ENCODE results near the gene ARMC3. TPM values are rescaled to one million over a fixed set of nuclear protein-coding genes. Genes with fewer than 3 reads are reported as not detected.

Gene ARMC3
- total RNA-seq, 3 donors from 2014 or later = not detected

- intact Hi-C loops (cut with DNase I, micrococcal nuclease) = no loop called here
- Histone ChIP-seq H3K4me1 (ENCODE audit: low read depth) (no peaks in the 10 kb centered on the region), H3K4me3 (no peak overlapping the region), H3K9me3 (no peaks in the 10 kb centered on the region), H3K36me3 (ENCODE audit: low read depth) (no peaks in the 10 kb centered on the region)
- no peak for TF ChIP-seq CTCF (IDR thresholded peaks at IDR 0.05)
- DNase-seq = no peak
- ATAC-seq = no peak
These were observed 30.5 kb downstream of the ARMC3 start for GRCh38 chr10:22958338-22958737.

GRCh38 chr10:22959292-22959691, 31.4 kb downstream of the ARMC3 start:
- intact Hi-C loops (cut with DNase I, micrococcal nuclease) = no loop called here
- H3K9me3 ChIP-seq = no peaks in the 10 kb centered on the region
- ATAC-seq (no peak), DNase-seq (no peak)
- no peaks in the 10 kb centered on the region for H3K4me1 ChIP-seq (ENCODE audit: low read depth)
- H3K36me3 ChIP-seq (ENCODE audit: low read depth) = no peaks in the 10 kb centered on the region
- no peak overlapping the region for H3K4me3 ChIP-seq
- no peak for TF ChIP-seq CTCF (IDR thresholded peaks at IDR 0.05)

- no peaks in the 10 kb centered on the region for H3K36me3 ChIP-seq (ENCODE audit: low read depth)
- no peaks in the 10 kb centered on the region for H3K4me1 ChIP-seq (ENCODE audit: low read depth)
- ATAC-seq = no peak
- no peaks in the 10 kb centered on the region for H3K9me3 ChIP-seq
- TF ChIP-seq CTCF (IDR thresholded peaks at IDR 0.05) = no peak
- no peak overlapping the region for H3K4me3 ChIP-seq
- intact Hi-C loops (cut with DNase I, micrococcal nuclease) = no loop called here
- DNase-seq = no peak
These were observed 32.1 kb downstream of the ARMC3 start for GRCh38 chr10:22959950-22960349.

GRCh38 chr10:22962817-22963216, 35.0 kb downstream of the ARMC3 start:
- Histone ChIP-seq H3K36me3 (ENCODE audit: low read depth) (no peaks in the 10 kb centered on the region), H3K4me1 (ENCODE audit: low read depth) (no peaks in the 10 kb centered on the region), H3K9me3 (no peaks in the 10 kb centered on the region), H3K4me3 (no peak overlapping the region)
- no peak for ATAC-seq
- no peak for TF ChIP-seq CTCF (IDR thresholded peaks at IDR 0.05)
- intact Hi-C loops (cut with DNase I, micrococcal nuclease) = no loop called here
- no peak for DNase-seq

GRCh38 chr10:22969704-22970103, 41.9 kb downstream of the ARMC3 start:
- ATAC-seq = no peak
- H3K4me1 ChIP-seq (ENCODE audit: low read depth) = no peaks in the 10 kb centered on the region
- DNase-seq = no peak
- H3K4me3 ChIP-seq = no peak overlapping the region
- H3K9me3 ChIP-seq = no peaks in the 10 kb centered on the region
- no peak for TF ChIP-seq CTCF (IDR thresholded peaks at IDR 0.05)
- H3K36me3 ChIP-seq (ENCODE audit: low read depth) = no peaks in the 10 kb centered on the region
- intact Hi-C loops (cut with DNase I, micrococcal nuclease) = no loop called here

GRCh38 chr10:22976534-22976933, 48.7 kb downstream of the ARMC3 start:
- Histone ChIP-seq H3K4me1 (ENCODE audit: low read depth) (no peaks in the 10 kb centered on the region), H3K9me3 (no peaks in the 10 kb centered on the region), H3K36me3 (ENCODE audit: low read depth) (no peaks in the 10 kb centered on the region), H3K4me3 (no peak overlapping the region)
- no peak for DNase-seq
- no peak for ATAC-seq
- no peak for TF ChIP-seq CTCF (IDR thresholded peaks at IDR 0.05)
- intact Hi-C loops (cut with DNase I, micrococcal nuclease) = no loop called here

All from mucosa of descending colon (tissue), 3 donors.